Neutrophil (primary cell): Measurements from ENCODE around the gene SLC22A25.
"Not testable (repeated sequence)": the region's sequence is repeated elsewhere in the genome, so short reads cannot be mapped to it uniquely, and the experiment has no call there.

Source experiments
- H3K27ac ChIP-seq: fragments of 200-600 bp; sonication (generic); 2 replicates; pipeline ENCODE4 v1.5.1; 2016; ENCODE audit warnings: mild to moderate bottlenecking, moderate library complexity
- H3K27me3 ChIP-seq: fragments of 200-600 bp; sonication (generic); 2 replicates; pipeline ENCODE4 v1.6.0; 2016; ENCODE audit warnings: mild to moderate bottlenecking
- H3K36me3 ChIP-seq: fragments of 200-600 bp; sonication (generic); 2 replicates; pipeline ENCODE4 v1.5.1; 2017
- H3K4me1 ChIP-seq, 2 experiments: fragments of 200-600 bp in 1 of 2; sonication (generic) in 1 of 2; 1 replicate in 1 of 2; 2 replicates in 1 of 2; pipeline versions ENCODE4 v1.5.1 to v1.6.1; 2013 to 2016; ENCODE audit warnings: low read depth in 1 of 2, low read length in 1 of 2, mild to moderate bottlenecking in 1 of 2, moderate library complexity in 1 of 2; ENCODE audit not compliant: control insufficient read depth in 1 of 2, insufficient read depth in 1 of 2
- H3K4me3 ChIP-seq, 2 experiments: fragments of 200-600 bp in 1 of 2; sonication (generic) in 1 of 2; 1 replicate in 1 of 2; 2 replicates in 1 of 2; pipeline ENCODE4 v1.5.1; 2013 to 2016; ENCODE audit warnings: low read depth in 1 of 2, low read length in 1 of 2, mild to moderate bottlenecking in 1 of 2, moderate library complexity in 1 of 2
- H3K9me3 ChIP-seq: fragments of 200-600 bp; sonication (generic); 2 replicates; pipeline ENCODE4 v1.5.1; 2016
- CTCF ChIP-seq: fragments of 200-600 bp; sonication (generic); IDR thresholded peaks from 2 replicates; pipeline ENCODE4 v1.5.1; 2016; ENCODE audit warnings: antibody characterized with exemption

Gene SLC22A25

GRCh38 chr11:63242089-63242781 lies 1.2 kb downstream of the SLC22A25 start:
- H3K4me1 ChIP-seq = no peaks in the 10 kb centered on the region
- H3K27ac ChIP-seq = no peak overlapping the region
- no peaks in the 10 kb centered on the region for H3K9me3 ChIP-seq
- H3K27me3 ChIP-seq = peaks cover 24% of the 10 kb centered on the region
- no peaks in the 10 kb centered on the region for H3K36me3 ChIP-seq
- no peak overlapping the region for H3K4me3 ChIP-seq
- TF ChIP-seq CTCF = no peak

DNA sequence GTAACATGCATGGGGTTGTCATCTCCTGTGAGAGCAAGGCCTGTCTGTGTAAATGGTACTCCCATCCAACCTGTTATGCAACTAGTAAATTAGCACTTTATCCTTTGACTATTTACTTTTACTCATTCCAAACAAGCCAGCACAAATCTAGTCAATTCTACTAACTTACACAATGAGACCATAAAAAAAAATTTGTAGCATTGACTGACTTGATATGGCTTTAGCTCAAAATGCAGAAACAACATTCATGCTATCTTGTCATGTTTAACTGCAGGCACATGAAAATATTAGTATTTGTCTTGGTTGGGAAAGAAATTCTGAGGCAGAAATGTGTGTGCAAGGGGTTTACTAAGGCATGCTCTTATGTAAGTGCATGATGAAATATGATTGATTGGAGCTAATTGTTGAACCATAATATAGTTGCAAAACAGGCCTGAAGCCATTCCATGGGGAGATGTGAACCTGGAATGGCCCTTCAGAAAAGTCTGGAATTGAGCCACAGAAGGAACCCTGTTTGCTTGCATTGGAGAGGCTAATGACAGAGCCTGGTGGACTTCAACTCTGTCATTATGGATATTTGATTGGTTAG lies 2.5 kb downstream of the SLC22A25 start:
- TF ChIP-seq CTCF = no peak
- H3K27me3 ChIP-seq = peaks cover 13% of the 10 kb centered on the region
- no peaks in the 10 kb centered on the region for H3K9me3 ChIP-seq
- H3K36me3 ChIP-seq = no peaks in the 10 kb centered on the region
- no peak overlapping the region for H3K27ac ChIP-seq
- no peaks in the 10 kb centered on the region for H3K4me1 ChIP-seq
- H3K4me3 ChIP-seq = no peak overlapping the region

DNA sequence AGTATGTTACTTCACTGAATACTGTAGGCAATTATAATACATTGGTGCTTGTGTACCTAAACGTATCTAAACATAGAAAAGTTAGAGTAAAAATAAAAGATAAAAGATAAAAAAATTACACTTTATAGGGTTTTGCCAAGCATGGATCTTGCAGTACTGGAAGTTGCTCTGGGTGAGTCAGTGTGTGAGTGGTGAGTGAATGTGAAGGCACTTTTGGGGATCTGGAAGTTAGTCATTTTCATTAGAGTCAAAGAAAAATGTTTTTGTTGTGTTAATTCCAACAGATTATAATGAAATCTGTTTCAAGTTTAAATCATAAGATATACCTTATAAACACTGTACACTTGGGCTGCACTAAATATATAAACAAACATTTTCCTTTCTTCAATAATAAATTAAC lies 3.3 kb downstream of the SLC22A25 start:
- Histone ChIP-seq H3K9me3 (no peaks in the 10 kb centered on the region), H3K36me3 (no peaks in the 10 kb centered on the region)
- no peak for TF ChIP-seq CTCF

GRCh38 chr11:63239254-63239653 lies 4.1 kb downstream of the SLC22A25 start:
- Histone ChIP-seq H3K27ac (no peak overlapping the region), H3K4me3 (no peak overlapping the region), H3K4me1 (no peaks in the 10 kb centered on the region), H3K36me3 (no peaks in the 10 kb centered on the region), H3K9me3 (no peaks in the 10 kb centered on the region), H3K27me3 (peaks cover 13% of the 10 kb centered on the region)
- no peak for TF ChIP-seq CTCF

More for the DNA sequence above, 3.3 kb downstream of the SLC22A25 start:
- H3K4me1 ChIP-seq = no peaks in the 10 kb centered on the region
- no peak overlapping the region for H3K27ac ChIP-seq
- H3K27me3 ChIP-seq = peaks cover 13% of the 10 kb centered on the region
- H3K4me3 ChIP-seq = no peak overlapping the region

GRCh38 chr11:63237413-63237812 lies 6.0 kb downstream of the SLC22A25 start:
- no peak overlapping the region for H3K27ac ChIP-seq
- TF ChIP-seq CTCF = no peak
- H3K9me3 ChIP-seq = no peaks in the 10 kb centered on the region
- H3K36me3 ChIP-seq = no peaks in the 10 kb centered on the region
- H3K4me1 ChIP-seq = no peaks in the 10 kb centered on the region
- peaks cover 7% of the 10 kb centered on the region for H3K27me3 ChIP-seq
- no peak overlapping the region for H3K4me3 ChIP-seq

GRCh38 chr11:63235471-63236461 lies 7.6 kb downstream of the SLC22A25 start:
- H3K36me3 ChIP-seq, H3K4me1 ChIP-seq, H3K9me3 ChIP-seq, H3K27me3 ChIP-seq, H3K4me3 ChIP-seq, H3K27ac ChIP-seq: not testable (repeated sequence)
